Measurements from ENCODE around the gene MLH1. TPM values are rescaled to one million over a fixed set of nuclear protein-coding genes. Genes with fewer than 3 reads are reported as not detected.

MLH1 gene
- total RNA-seq, 1 experiment from 2014 or later: 28.5 TPM

DNA sequence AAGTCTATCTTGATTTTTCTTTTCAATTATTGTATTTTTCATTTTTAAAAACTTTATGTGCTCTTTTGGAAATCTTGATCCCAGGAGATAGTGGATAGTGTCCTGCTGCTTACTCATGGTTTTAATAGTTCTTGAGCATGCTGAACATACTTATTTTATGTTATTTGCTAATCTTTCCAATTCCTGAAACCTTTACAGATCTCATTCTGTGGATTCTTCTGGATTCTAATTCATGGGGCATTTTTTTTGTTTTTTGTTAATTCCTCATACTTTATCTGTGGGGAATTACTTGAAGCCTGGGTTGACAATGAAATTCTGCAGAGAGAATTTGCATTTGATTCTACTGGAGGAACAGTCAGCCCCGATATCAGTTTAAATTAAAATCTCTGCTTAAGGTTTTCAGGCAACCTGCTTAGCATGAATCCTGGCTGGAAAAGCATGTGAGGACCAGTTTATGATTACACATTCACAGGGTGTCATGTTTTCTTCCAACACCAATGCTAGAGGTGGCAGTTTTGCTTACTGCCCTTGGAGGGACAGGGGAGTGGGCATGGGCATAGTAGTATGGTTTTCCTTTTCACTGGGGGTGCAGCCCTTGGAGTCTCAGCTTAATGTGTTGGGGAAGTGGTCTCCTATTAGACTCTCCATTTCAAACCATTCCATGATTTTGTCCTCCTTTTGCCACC is 46.0 kb downstream of the MLH1 start:
- H3K4me3 ChIP-seq (ENCODE audit: low read depth in 2 of 2, low read length in 2 of 2): no peak overlapping the region
- no peaks in the 10 kb centered on the region for H3K4me1 ChIP-seq (ENCODE audit: control insufficient read depth, insufficient read depth, low read length)
- no peak for TF ChIP-seq TCF7L2 (IDR thresholded peaks at IDR 0.05; ENCODE audit: low read depth, low read length)
- TF ChIP-seq POLR2AphosphoS5 (IDR thresholded peaks at IDR 0.05; ENCODE audit: low read depth, low read length): no peak
- no peak for TF ChIP-seq SIN3A (IDR thresholded peaks at IDR 0.05; ENCODE audit: borderline replicate concordance, insufficient read depth, low read depth, low read length)
- TF ChIP-seq CTCF (IDR thresholded peaks at IDR 0.05): no peak
- TF ChIP-seq, protein P1, sequence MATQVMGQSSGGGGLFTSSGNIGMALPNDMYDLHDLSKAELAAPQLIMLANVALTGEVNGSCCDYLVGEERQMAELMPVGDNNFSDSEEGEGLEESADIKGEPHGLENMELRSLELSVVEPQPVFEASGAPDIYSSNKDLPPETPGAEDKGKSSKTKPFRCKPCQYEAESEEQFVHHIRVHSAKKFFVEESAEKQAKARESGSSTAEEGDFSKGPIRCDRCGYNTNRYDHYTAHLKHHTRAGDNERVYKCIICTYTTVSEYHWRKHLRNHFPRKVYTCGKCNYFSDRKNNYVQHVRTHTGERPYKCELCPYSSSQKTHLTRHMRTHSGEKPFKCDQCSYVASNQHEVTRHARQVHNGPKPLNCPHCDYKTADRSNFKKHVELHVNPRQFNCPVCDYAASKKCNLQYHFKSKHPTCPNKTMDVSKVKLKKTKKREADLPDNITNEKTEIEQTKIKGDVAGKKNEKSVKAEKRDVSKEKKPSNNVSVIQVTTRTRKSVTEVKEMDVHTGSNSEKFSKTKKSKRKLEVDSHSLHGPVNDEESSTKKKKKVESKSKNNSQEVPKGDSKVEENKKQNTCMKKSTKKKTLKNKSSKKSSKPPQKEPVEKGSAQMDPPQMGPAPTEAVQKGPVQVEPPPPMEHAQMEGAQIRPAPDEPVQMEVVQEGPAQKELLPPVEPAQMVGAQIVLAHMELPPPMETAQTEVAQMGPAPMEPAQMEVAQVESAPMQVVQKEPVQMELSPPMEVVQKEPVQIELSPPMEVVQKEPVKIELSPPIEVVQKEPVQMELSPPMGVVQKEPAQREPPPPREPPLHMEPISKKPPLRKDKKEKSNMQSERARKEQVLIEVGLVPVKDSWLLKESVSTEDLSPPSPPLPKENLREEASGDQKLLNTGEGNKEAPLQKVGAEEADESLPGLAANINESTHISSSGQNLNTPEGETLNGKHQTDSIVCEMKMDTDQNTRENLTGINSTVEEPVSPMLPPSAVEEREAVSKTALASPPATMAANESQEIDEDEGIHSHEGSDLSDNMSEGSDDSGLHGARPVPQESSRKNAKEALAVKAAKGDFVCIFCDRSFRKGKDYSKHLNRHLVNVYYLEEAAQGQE (IDR thresholded peaks at IDR 0.05; ENCODE audit: insufficient read depth in 1 of 2, low read depth in 2 of 2, low read length in 1 of 2): no peak
- POLR2A ChIA-PET: no interaction called here
- peaks cover 3% of the 10 kb centered on the region for H3K36me3 ChIP-seq (ENCODE audit: control insufficient read depth, insufficient read depth, low read length)
- ATAC-seq (no peak), DNase-seq (ENCODE audit: low read depth, low spot score) (no peak)
- H3K9me3 ChIP-seq (ENCODE audit: control insufficient read depth, insufficient read depth, low read depth, low read length): no peaks in the 10 kb centered on the region
- BruUV-seq (replicated peaks): no TSS peak
- intact Hi-C loops (cut with micrococcal nuclease; ENCODE audit: unreplicated experiment) (no loop called here), in situ Hi-C loops (cut with HindIII; ENCODE audit: low pct_unique_long_range_greater_than_20kb, low sequenced_read_pairs) (no loop called here)
- CTCF ChIA-PET: no interaction called here
- H3K27ac ChIP-seq (ENCODE audit: low read length): no peak overlapping the region
- H3K27me3 ChIP-seq (ENCODE audit: control insufficient read depth, insufficient read depth, low read length): no peaks in the 10 kb centered on the region

DNA sequence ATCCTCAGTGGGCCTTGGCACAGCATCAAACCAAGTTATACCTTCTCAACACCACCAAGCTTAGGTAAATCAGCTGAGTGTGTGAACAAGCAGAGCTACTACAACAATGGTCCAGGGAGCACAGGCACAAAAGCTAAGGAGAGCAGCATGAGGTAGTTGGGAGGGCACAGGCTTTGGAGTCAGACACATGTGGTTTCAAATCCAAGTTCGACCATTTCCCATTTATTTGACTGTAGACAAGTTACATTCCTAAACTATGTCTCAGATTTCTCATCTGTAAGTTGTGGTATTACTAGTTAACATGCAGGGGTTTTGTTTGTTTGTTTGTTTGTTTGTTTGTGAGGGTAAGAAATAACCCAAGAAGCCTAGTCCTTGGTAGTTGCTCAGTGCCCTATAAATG is 46.9 kb downstream of the MLH1 start:
- Histone ChIP-seq H3K9me3 (ENCODE audit: control insufficient read depth, insufficient read depth, low read depth, low read length) (no peaks in the 10 kb centered on the region), H3K4me1 (ENCODE audit: control insufficient read depth, insufficient read depth, low read length) (no peaks in the 10 kb centered on the region), H3K27ac (ENCODE audit: low read length) (no peak overlapping the region), H3K27me3 (ENCODE audit: control insufficient read depth, insufficient read depth, low read length) (no peaks in the 10 kb centered on the region), H3K4me3 (ENCODE audit: low read depth in 2 of 2, low read length in 2 of 2) (no peak overlapping the region), H3K36me3 (ENCODE audit: control insufficient read depth, insufficient read depth, low read length) (peaks cover 3% of the 10 kb centered on the region)
- in situ Hi-C loops (cut with HindIII; ENCODE audit: low pct_unique_long_range_greater_than_20kb, low sequenced_read_pairs): no loop called here
- ATAC-seq: no peak
- BruUV-seq (replicated peaks): no TSS peak
- TF ChIP-seq POLR2AphosphoS5 (IDR thresholded peaks at IDR 0.05; ENCODE audit: low read depth, low read length) (no peak), TCF7L2 (IDR thresholded peaks at IDR 0.05; ENCODE audit: low read depth, low read length) (no peak), CTCF (IDR thresholded peaks at IDR 0.05) (no peak), SIN3A (IDR thresholded peaks at IDR 0.05; ENCODE audit: borderline replicate concordance, insufficient read depth, low read depth, low read length) (no peak)
- TF ChIP-seq, protein P1 (IDR thresholded peaks at IDR 0.05; ENCODE audit: insufficient read depth in 1 of 2, low read depth in 2 of 2, low read length in 1 of 2): no peak
- intact Hi-C loops (cut with micrococcal nuclease; ENCODE audit: unreplicated experiment): no loop called here
- DNase-seq (ENCODE audit: low read depth, low spot score): no peak
- ChIA-PET POLR2A (no interaction called here), CTCF (no interaction called here)
